Upper lobe of left lung (tissue), 4 donors: Measurements from ENCODE around the gene POTEJ.
"Not testable (repeated sequence)": the region's sequence is repeated elsewhere in the genome, so short reads cannot be mapped to it uniquely, and the experiment has no call there.

Source experiments
- EP300 ChIP-seq, 4 donors: sonication (generic); formaldehyde crosslinking; IDR thresholded peaks; one replicate each; pipeline ENCODE4 v1.5.1; 2017; ENCODE audit warnings: antibody characterized with exemption in 4 of 4, control low read depth in 2 of 4
- POLR2A ChIP-seq, 4 donors: fragments of 450-650 bp; IDR thresholded peaks; one replicate each; pipeline ENCODE4 v1.5.1; 2016 to 2017; ENCODE audit warnings: antibody characterized with exemption in 4 of 4, mild to moderate bottlenecking in 2 of 4
- POLR2AphosphoS5 ChIP-seq, 2 donors: sonication (generic); formaldehyde crosslinking; IDR thresholded peaks; one replicate each; pipeline ENCODE4 v1.5.1; 2017; ENCODE audit warnings: antibody characterized with exemption in 2 of 2

- not testable (repeated sequence) for TF ChIP-seq POLR2AphosphoS5, POLR2A, EP300 (IDR thresholded peaks at IDR 0.05)
Observed at GRCh38 chr2:130597994-130598393, 13.2 kb upstream of the POTEJ start.
